Muscle layer of duodenum (tissue), 2 donors: ENCODE measurements around the gene ACOT13.
"Not testable (repeated sequence)": the region's sequence is repeated elsewhere in the genome, so short reads cannot be mapped to it uniquely, and the experiment has no call there.

Experiments used
- H3K27ac ChIP-seq: one replicate; pipeline ENCODE4 v1.7.0; 2013; ENCODE audit warnings: mild to moderate bottlenecking, low read length
- H3K27me3 ChIP-seq: one replicate; pipeline ENCODE4 v1.7.0; 2013; ENCODE audit warnings: low read depth, mild to moderate bottlenecking, control low read depth, low read length
- H3K36me3 ChIP-seq, 2 donors: one replicate each; pipeline ENCODE4 v1.7.0; 2013; ENCODE audit warnings: low read length in 2 of 2, control low read depth in 1 of 2, mild to moderate bottlenecking in 1 of 2; ENCODE audit not compliant: insufficient read depth in 2 of 2, control insufficient read depth in 1 of 2
- H3K4me1 ChIP-seq, 2 donors: one replicate each; pipeline ENCODE4 v1.7.0; 2013; ENCODE audit warnings: low read length in 2 of 2, mild to moderate bottlenecking in 2 of 2, control low read depth in 1 of 2, moderate library complexity in 1 of 2; ENCODE audit not compliant: insufficient read depth in 2 of 2, control insufficient read depth in 1 of 2
- H3K4me3 ChIP-seq, 2 donors: one replicate each; pipeline ENCODE4 v1.7.0; 2013; ENCODE audit warnings: low read length in 2 of 2, low read depth in 1 of 2, mild to moderate bottlenecking in 1 of 2
- H3K9me3 ChIP-seq, 2 donors: one replicate each; pipeline ENCODE4 v1.7.0; 2013; ENCODE audit warnings: low read length in 2 of 2, control low read depth in 1 of 2, mild to moderate bottlenecking in 1 of 2; ENCODE audit not compliant: control insufficient read depth in 1 of 2
- donor health status: healthy.

The ACOT13 gene

DNA sequence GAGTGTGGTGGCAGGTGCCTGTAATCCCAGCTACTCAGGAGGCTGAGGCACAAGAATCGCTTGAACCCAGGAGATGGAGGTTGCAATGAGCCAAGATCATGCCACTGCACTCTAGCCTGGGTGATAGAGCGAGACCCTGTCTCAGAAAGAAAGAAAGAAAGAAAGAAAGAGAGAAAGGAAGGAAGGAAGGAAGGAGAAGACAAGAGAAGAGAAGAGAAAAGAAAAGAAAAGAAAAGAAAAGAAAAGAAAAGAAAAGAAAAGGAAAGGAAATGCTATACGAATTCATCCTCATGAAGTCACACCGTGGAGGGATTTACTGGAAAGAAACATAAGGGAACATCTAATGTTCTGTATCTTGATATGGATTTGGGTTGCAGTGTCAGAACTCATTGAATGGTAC, 67.8 kb downstream of the ACOT13 start:
- not testable (repeated sequence) for H3K4me1 ChIP-seq, H3K27me3 ChIP-seq, H3K36me3 ChIP-seq, H3K27ac ChIP-seq, H3K9me3 ChIP-seq, H3K4me3 ChIP-seq

DNA sequence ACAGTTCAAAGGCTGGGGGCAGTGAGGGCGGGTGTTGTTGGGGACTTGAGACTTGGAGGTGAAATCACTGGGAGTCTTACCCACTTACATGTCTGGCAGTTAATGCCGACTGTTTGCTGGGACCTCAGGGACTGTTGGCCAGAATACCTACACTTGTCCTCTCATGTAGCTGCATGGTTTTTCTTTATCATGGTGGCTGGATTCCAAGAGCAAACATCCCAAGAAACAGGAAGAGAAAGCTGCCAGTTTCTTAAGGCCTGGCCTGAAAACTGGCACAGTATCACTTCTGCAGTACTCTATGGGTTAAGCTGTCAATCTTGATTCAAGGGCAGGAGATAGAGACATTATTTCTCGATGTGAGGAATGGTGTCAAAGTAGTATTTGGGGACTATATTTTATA, 71.9 kb downstream of the ACOT13 start:
- Histone ChIP-seq H3K27me3 (no peaks in the 10 kb centered on the region), H3K4me3 (no peak overlapping the region), H3K9me3 (no peaks in the 10 kb centered on the region), H3K4me1 (no peaks in the 10 kb centered on the region), H3K36me3 (peaks cover 0 to 4% of the 10 kb centered on the region in 2 donors), H3K27ac (no peak overlapping the region)

DNA sequence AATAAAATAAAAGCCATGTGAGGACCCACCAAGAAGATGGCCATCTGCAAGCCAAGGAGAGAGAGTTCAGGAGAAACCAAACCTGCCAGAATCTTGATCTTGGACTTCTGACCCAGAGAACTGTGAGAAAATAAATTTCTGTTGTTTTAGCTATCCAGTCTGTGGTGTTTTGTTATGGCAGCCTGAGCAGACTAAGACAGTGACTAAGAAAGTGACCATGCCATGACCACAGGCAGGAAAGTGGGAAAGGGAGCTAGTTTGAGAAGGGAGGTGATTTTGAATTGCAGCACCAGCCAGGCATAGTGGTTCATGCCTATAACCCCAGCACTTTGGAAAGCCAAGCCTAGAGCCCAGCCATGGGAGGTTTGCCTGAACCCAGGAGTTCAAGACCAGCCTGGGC, 74.0 kb downstream of the ACOT13 start:
- no peak overlapping the region for H3K27ac ChIP-seq
- no peak overlapping the region for H3K4me3 ChIP-seq
- no peaks in the 10 kb centered on the region for H3K9me3 ChIP-seq
- H3K27me3 ChIP-seq, result no peaks in the 10 kb centered on the region
- no peaks in the 10 kb centered on the region for H3K4me1 ChIP-seq
- H3K36me3 ChIP-seq, result peaks cover 0 to 4% of the 10 kb centered on the region in 2 donors

DNA sequence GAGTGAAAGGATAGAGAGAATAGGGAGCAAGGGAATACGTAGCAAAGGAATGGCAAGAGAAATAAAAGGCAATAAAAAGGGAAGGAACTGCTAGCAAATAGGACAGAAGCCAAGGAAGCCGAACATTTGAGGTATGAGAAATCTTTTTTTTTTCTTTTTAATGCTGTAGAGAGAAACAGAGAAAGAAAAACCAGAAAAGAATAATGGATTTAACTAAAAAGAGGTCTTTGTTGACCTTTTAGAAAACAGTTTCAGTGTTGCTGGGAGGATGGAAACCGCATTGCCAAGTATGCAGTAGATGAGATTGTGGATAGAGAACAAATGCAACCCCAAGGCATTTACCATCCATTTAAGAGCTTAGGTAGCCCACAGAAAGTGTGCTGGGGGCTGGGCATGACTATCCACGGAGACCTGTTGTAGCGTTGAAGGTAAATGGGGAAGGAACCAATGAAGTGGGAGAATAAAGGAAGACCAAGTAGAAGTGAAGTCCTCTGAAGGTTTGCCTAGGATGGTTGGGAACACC, 75.4 kb downstream of the ACOT13 start:
- Histone ChIP-seq H3K27ac (peak overlapping the region; percentile 10), H3K27me3 (no peaks in the 10 kb centered on the region), H3K4me1 (no peaks in the 10 kb centered on the region), H3K36me3 (peaks cover 0 to 4% of the 10 kb centered on the region in 2 donors), H3K9me3 (no peaks in the 10 kb centered on the region), H3K4me3 (no peak overlapping the region)

DNA sequence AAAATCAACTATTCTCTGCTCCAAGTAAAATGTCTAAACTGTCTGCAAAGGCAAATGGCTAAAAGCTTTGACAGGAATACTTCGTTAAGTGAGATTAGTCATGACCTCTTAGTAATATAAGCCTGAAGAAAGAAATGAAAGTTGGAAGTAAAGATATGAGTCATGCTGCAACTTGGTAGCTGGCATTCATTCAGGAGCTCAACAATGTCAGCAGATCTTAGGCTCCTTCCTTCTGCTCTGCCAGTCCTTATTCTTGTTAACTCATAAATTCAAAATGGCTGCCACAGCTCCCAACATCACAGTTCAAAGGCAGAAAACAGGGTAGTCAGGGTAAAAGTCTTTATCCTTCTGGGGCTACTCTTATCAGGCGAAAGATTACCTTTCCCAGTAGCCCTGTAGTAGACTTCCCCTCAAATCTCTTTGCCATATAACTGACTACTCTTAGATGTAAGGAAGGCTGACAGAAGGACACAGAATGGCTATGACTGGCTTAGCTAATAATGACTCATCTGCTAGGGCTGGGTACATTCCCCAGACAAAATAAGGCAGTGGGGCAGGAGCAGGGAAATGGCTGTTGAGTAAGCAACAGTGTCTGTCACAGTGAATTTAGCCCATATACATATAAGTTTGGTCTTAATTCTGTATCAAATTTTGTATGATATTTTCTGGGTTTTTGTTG, 76.5 kb downstream of the ACOT13 start:
- Histone ChIP-seq H3K27me3 (no peaks in the 10 kb centered on the region), H3K4me1 (no peaks in the 10 kb centered on the region), H3K9me3 (no peaks in the 10 kb centered on the region), H3K27ac (peak overlapping the region; percentile 71), H3K4me3 (no peak overlapping the region), H3K36me3 (peaks cover 0 to 4% of the 10 kb centered on the region in 2 donors)

DNA sequence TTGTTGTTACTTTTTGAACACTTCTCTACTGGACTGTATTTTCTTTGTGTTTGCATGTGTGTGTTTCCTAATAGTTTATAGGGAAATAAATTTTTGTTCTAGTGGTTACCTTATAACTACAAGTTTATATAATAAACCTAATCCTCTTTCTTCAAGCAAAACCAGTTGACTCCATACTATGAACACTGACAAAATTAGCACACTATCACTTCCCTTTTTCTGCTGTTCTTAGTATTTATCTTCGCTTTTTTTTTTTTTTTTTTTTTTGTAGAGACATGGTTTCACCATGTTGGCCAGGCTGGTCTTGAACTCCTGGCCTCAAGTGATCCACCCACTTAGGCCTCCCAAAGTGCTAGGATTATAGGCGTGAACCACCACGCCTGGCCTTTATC, 77.1 kb downstream of the ACOT13 start:
- Histone ChIP-seq H3K27ac (peak overlapping the region; percentile 71), H3K9me3 (no peaks in the 10 kb centered on the region), H3K4me3 (no peak overlapping the region), H3K27me3 (no peaks in the 10 kb centered on the region), H3K4me1 (no peaks in the 10 kb centered on the region), H3K36me3 (peaks cover 0 to 4% of the 10 kb centered on the region in 2 donors)

DNA sequence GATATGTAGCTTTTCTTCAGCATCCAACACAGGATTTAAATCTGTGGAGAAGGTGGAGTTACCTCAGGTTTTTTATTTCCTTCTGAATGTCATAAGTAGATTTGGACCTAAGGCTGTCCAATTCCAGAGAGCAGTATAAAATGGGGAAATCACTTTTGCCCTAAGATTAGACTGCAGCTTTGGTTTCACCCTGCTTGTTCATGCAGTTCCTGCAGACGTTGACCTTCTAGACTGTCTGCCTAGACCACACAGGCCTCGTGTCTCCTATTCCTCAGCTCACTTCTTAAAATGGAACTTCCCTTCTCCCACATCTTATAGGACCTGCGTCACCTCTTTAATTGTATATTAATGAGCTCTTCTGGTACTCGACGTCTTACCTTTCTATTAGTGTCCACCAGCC, 78.0 kb downstream of the ACOT13 start:
- peak overlapping the region; percentile 19 for H3K27ac ChIP-seq
- H3K4me1 ChIP-seq, result no peaks in the 10 kb centered on the region

DNA sequence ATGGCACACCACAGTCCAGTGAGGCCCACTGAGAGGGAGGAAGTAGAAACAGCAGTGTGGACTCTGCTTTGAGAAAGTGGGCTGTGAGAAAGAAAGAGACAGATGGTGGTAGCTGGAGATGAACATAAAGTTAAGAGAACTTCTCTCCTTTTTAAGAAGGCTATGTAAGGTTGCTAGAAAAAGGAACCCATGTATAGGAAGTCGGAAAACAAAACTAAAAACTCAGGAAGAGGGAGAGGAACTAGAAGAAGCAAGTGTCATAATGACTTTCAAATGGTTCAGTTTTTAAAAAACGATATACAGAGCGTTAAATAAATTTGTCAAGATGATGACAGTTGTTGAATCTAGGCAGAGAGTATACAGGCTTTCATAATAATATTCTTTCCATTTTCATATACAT, 82.4 kb downstream of the ACOT13 start:
- Histone ChIP-seq H3K36me3 (no peaks in the 10 kb centered on the region), H3K4me1 (no peaks in the 10 kb centered on the region), H3K4me3 (no peak overlapping the region), H3K27ac (no peak overlapping the region), H3K9me3 (no peaks in the 10 kb centered on the region), H3K27me3 (no peaks in the 10 kb centered on the region)

More for the DNA sequence above, 78.0 kb downstream of the ACOT13 start:
- H3K9me3 ChIP-seq, result no peaks in the 10 kb centered on the region
- no peak overlapping the region for H3K4me3 ChIP-seq
- no peaks in the 10 kb centered on the region for H3K27me3 ChIP-seq
- peaks cover 0 to 4% of the 10 kb centered on the region in 2 donors for H3K36me3 ChIP-seq

DNA sequence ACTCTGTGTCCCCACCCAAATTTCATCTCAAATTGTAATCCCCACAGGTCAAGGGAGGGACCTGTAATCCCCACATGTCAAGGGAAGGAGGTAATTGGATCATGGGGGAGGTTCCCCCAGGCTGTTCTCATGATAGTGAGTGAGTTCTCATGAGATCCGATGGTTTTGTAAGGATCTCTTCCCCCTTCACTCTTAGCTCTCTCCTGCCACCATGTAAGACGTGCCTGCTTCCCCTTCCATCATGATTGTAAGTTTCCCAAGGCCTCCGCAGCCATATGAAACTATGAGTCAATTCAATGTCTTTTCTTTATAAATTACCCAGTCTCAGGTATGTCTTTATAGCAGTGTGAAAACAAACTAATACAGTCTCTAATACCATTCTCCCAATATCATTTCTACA, 84.0 kb downstream of the ACOT13 start:
- not testable (repeated sequence) for H3K27ac ChIP-seq, H3K36me3 ChIP-seq, H3K4me1 ChIP-seq, H3K27me3 ChIP-seq, H3K4me3 ChIP-seq, H3K9me3 ChIP-seq

DNA sequence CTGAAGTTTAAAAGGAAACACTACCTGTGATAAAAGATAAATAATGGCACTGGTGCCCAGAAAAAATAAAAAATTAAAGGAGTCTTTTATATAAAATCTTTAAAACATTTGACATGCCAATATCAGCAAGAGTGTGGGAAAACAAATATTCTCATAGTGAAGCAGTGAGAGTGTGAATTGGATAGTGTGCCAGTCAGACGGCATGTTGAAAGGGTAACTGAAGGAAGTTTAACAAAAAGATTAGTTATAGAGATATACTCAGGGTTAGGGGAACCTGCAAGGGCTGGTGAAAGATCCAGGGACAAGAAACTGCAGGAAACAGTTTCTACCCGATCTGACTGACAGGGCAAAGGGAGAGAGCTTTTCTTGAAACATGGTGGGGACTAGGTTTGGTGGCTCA, 85.6 kb downstream of the ACOT13 start:
- no peaks in the 10 kb centered on the region for H3K36me3 ChIP-seq
- no peaks in the 10 kb centered on the region for H3K9me3 ChIP-seq
- no peaks in the 10 kb centered on the region for H3K4me1 ChIP-seq
- H3K27me3 ChIP-seq, result no peaks in the 10 kb centered on the region
- H3K4me3 ChIP-seq, result no peak overlapping the region
- H3K27ac ChIP-seq, result no peak overlapping the region

DNA sequence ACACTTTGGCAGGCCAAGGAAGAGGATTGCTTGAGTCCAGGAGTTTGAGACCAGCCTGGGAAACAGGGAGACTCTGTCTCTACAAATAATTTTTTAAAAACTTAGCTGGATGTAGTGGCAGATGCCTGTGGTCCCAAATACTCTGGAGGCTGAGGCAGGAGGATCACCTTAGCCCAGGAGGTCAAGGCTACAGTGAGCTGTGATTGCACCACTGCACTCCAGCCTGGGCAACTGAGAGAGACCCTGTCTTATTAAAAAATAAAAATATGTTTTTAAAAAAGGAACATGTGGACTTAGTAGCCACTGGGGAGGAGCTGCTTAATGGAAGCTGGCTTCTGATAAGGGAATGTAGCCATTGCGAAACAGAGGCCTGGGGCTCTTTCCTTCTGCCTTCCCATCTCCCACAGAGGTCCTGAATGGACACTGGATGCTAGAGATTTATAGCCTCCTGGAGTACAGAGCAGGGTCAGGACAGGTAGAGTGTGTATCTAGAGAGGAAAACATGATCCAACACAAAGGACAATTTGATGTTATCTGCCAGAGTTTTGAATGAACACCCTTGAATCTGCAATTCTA, 86.1 kb downstream of the ACOT13 start:
- Histone ChIP-seq H3K9me3 (no peaks in the 10 kb centered on the region), H3K36me3 (no peaks in the 10 kb centered on the region), H3K4me1 (no peaks in the 10 kb centered on the region), H3K4me3 (no peak overlapping the region), H3K27me3 (no peaks in the 10 kb centered on the region), H3K27ac (no peak overlapping the region)

DNA sequence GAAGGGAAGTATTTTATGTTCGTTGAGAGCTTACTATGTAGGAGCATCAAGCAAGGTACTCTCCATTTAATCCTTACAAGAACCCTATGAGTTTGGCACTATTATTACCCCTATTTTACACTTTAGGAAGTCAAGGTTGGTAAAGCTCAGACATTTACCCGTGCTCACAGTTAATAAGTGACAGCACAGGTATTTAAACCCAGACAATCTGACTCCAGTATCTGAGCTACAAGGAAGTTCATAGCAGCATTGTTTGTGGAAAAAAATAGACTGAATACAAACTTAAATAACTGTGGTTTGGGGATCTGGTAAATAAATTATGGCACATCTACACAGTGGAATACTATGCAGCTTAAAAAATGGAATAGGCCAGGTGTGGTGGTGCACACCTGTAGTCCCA, 86.7 kb downstream of the ACOT13 start:
- no peak overlapping the region for H3K27ac ChIP-seq
- H3K4me1 ChIP-seq, result no peaks in the 10 kb centered on the region
- no peaks in the 10 kb centered on the region for H3K36me3 ChIP-seq
- H3K27me3 ChIP-seq, result no peaks in the 10 kb centered on the region
- no peak overlapping the region for H3K4me3 ChIP-seq
- no peaks in the 10 kb centered on the region for H3K9me3 ChIP-seq
